Lung microvascular endothelial cell (primary cell): Measurements from ENCODE around the gene MTSS2. TPM values are rescaled to one million over a fixed set of nuclear protein-coding genes. Genes with fewer than 3 reads are reported as not detected.
"Not testable (repeated sequence)": the region's sequence is repeated elsewhere in the genome, so short reads cannot be mapped to it uniquely, and the experiment has no call there.

Experiments used
- DNase-seq, 2 donors: peaks; one replicate each; pipeline versions ENCODE4 v3.0.0 to v3.0.0-alpha.2; 2010; ENCODE audit warnings: low read depth in 2 of 2
- total RNA-seq: library from RNA; depleted of rRNA; stranded (reverse); fragments of >200 nt; gene quantifications from 2 replicates; pipeline ENCODE4 v1.2.1, GENCODE V29; 2014

Gene MTSS2
- total RNA-seq, 1 donor from 2014 or later, result 11.1 TPM

- no peak for DNase-seq
Observed at GRCh38 chr16:70675851-70676513, 9.9 kb downstream of the MTSS2 start.

GRCh38 chr16:70674221-70675014, 11.4 kb downstream of the MTSS2 start:
- no peak for DNase-seq

- DNase-seq, result not testable (repeated sequence)
Observed at GRCh38 chr16:70670938-70671337, 14.9 kb downstream of the MTSS2 start.

- DNase-seq, result no peak
Observed at GRCh38 chr16:70670175-70670574, 15.7 kb downstream of the MTSS2 start.

GRCh38 chr16:70665806-70666735, 19.8 kb downstream of the MTSS2 start:
- peak; percentile 70 to 89 for DNase-seq

GRCh38 chr16:70665113-70665694, 20.6 kb downstream of the MTSS2 start:
- DNase-seq, result no peak

- no peak for DNase-seq
Observed at GRCh38 chr16:70664325-70665112, 21.3 kb downstream of the MTSS2 start.

GRCh38 chr16:70663524-70664324, 22.1 kb downstream of the MTSS2 start:
- DNase-seq, result no peak

- DNase-seq, result no peak
Observed at GRCh38 chr16:70662991-70663523, 22.8 kb downstream of the MTSS2 start.

- no peak for DNase-seq
Observed at GRCh38 chr16:70661918-70662641, 23.8 kb downstream of the MTSS2 start.

GRCh38 chr16:70661534-70661917, 24.3 kb downstream of the MTSS2 start:
- DNase-seq, result no peak

GRCh38 chr16:70660672-70661350, 25.0 kb downstream of the MTSS2 start:
- no peak for DNase-seq

GRCh38 chr16:70659953-70660671, 25.7 kb downstream of the MTSS2 start:
- no peak for DNase-seq

GRCh38 chr16:70659546-70659945, 26.3 kb downstream of the MTSS2 start:
- no peak for DNase-seq

GRCh38 chr16:70658921-70659320, 26.9 kb downstream of the MTSS2 start:
- no peak for DNase-seq

- no peak for DNase-seq
Observed at GRCh38 chr16:70657956-70658355, 27.9 kb downstream of the MTSS2 start.

- no peak for DNase-seq
Observed at GRCh38 chr16:70656712-70657263, 29.1 kb downstream of the MTSS2 start.
